Skeletal muscle satellite cell (primary cell): ENCODE results near the gene MCEE.
"Not testable (repeated sequence)": the region's sequence is repeated elsewhere in the genome, so short reads cannot be mapped to it uniquely, and the experiment has no call there.

Experiments used
- H3K27me3 ChIP-seq: 2 replicates; pipeline ENCODE4 v1.7.0; 2013; ENCODE audit warnings: low read length; ENCODE audit not compliant: control insufficient read depth, insufficient read depth
- H3K36me3 ChIP-seq: 2 replicates; pipeline ENCODE4 v1.7.0; 2013; ENCODE audit warnings: mild to moderate bottlenecking, control low read depth, low read length; ENCODE audit not compliant: insufficient read depth
- H3K4me1 ChIP-seq: 2 replicates; pipeline ENCODE4 v1.7.0; 2013; ENCODE audit warnings: low read length; ENCODE audit not compliant: control insufficient read depth, insufficient read depth
- H3K4me2 ChIP-seq: 2 replicates; pipeline ENCODE4 v1.7.0; 2013; ENCODE audit warnings: mild to moderate bottlenecking, low read length
- H3K4me3 ChIP-seq: 2 replicates; pipeline ENCODE4 v1.7.0; 2013; ENCODE audit warnings: low read length
- H3K9ac ChIP-seq: 2 replicates; pipeline ENCODE4 v1.7.0; 2013; ENCODE audit warnings: mild to moderate bottlenecking, low read depth, low read length, moderate library complexity
- H3K9me3 ChIP-seq: replicated peaks from 2 replicates; pipeline ENCODE4 v1.7.0; 2013; ENCODE audit warnings: mild to moderate bottlenecking, control low read depth, low read length

Gene MCEE

GRCh38 chr2:71151620-71152019 lies 21.6 kb upstream of the MCEE start:
- peaks cover 20% of the 10 kb centered on the region for H3K27me3 ChIP-seq
- H3K4me3 ChIP-seq = no peak overlapping the region
- peaks cover 40% of the 10 kb centered on the region for H3K36me3 ChIP-seq
- no peaks in the 10 kb centered on the region for H3K9me3 ChIP-seq
- H3K9ac ChIP-seq = no peak overlapping the region
- H3K4me1 ChIP-seq = no peaks in the 10 kb centered on the region
- no peak overlapping the region for H3K4me2 ChIP-seq

GRCh38 chr2:71150082-71150816 lies 20.2 kb upstream of the MCEE start:
- Histone ChIP-seq H3K4me1 (no peaks in the 10 kb centered on the region), H3K4me2 (no peak overlapping the region), H3K36me3 (peaks cover 49% of the 10 kb centered on the region), H3K4me3 (no peak overlapping the region), H3K9ac (no peak overlapping the region), H3K27me3 (peaks cover 17% of the 10 kb centered on the region), H3K9me3 (no peaks in the 10 kb centered on the region)

GRCh38 chr2:71148506-71149063 lies 18.6 kb upstream of the MCEE start:
- Histone ChIP-seq H3K4me1 (no peaks in the 10 kb centered on the region), H3K4me2 (no peak overlapping the region), H3K9ac (no peak overlapping the region), H3K36me3 (peaks cover 66% of the 10 kb centered on the region), H3K4me3 (no peak overlapping the region), H3K9me3 (no peaks in the 10 kb centered on the region), H3K27me3 (peaks cover 2% of the 10 kb centered on the region)

GRCh38 chr2:71143782-71144181 lies 13.8 kb upstream of the MCEE start:
- Histone ChIP-seq H3K4me1 (no peaks in the 10 kb centered on the region), H3K27me3 (no peaks in the 10 kb centered on the region), H3K36me3 (peaks cover 76% of the 10 kb centered on the region), H3K4me3 (no peak overlapping the region), H3K9me3 (no peaks in the 10 kb centered on the region), H3K4me2 (no peak overlapping the region), H3K9ac (no peak overlapping the region)

GRCh38 chr2:71136174-71136573 lies 6.1 kb upstream of the MCEE start:
- Histone ChIP-seq H3K4me2 (no peak overlapping the region), H3K9me3 (no peaks in the 10 kb centered on the region), H3K27me3 (no peaks in the 10 kb centered on the region), H3K36me3 (peaks cover 64% of the 10 kb centered on the region), H3K4me3 (no peak overlapping the region), H3K9ac (no peak overlapping the region), H3K4me1 (peaks cover 4% of the 10 kb centered on the region)

- Histone ChIP-seq H3K4me1 (peaks cover 8% of the 10 kb centered on the region), H3K9ac (no peak overlapping the region), H3K4me3 (no peak overlapping the region), H3K9me3 (no peaks in the 10 kb centered on the region), H3K36me3 (peaks cover 40% of the 10 kb centered on the region), H3K4me2 (no peak overlapping the region), H3K27me3 (no peaks in the 10 kb centered on the region)
Measured at GRCh38 chr2:71133603-71134002, 3.6 kb upstream of the MCEE start.

GRCh38 chr2:71131387-71132166 lies 1.5 kb upstream of the MCEE start:
- not testable (repeated sequence) for H3K4me1 ChIP-seq, H3K27me3 ChIP-seq, H3K9me3 ChIP-seq
- peaks cover 27% of the 10 kb centered on the region for H3K36me3 ChIP-seq
- peak overlapping the region; percentile 89 for H3K9ac ChIP-seq
- peak overlapping the region; percentile 94 for H3K4me3 ChIP-seq
- H3K4me2 ChIP-seq = peak overlapping the region; percentile 86

GRCh38 chr2:71130905-71131244 lies 846 bp upstream of the MCEE start:
- Histone ChIP-seq H3K9me3 (no peaks in the 10 kb centered on the region), H3K9ac (peak overlapping the region; percentile 89), H3K4me3 (peak overlapping the region; percentile 94), H3K4me1 (peaks cover 8% of the 10 kb centered on the region), H3K36me3 (peaks cover 20% of the 10 kb centered on the region), H3K27me3 (no peaks in the 10 kb centered on the region), H3K4me2 (peak overlapping the region; percentile 86)

- Histone ChIP-seq H3K4me2 (peak overlapping the region; percentile 86), H3K4me1 (peaks cover 8% of the 10 kb centered on the region), H3K4me3 (peak overlapping the region; percentile 94), H3K27me3 (no peaks in the 10 kb centered on the region), H3K9me3 (no peaks in the 10 kb centered on the region), H3K36me3 (peaks cover 16% of the 10 kb centered on the region), H3K9ac (peak overlapping the region; percentile 89)
Measured at GRCh38 chr2:71129902-71130151, 202 bp downstream of the MCEE start.

- H3K4me1 ChIP-seq = peaks cover 8% of the 10 kb centered on the region
- peak overlapping the region; percentile 89 for H3K9ac ChIP-seq
- H3K9me3 ChIP-seq = no peaks in the 10 kb centered on the region
- H3K4me3 ChIP-seq = peak overlapping the region; percentile 94
- no peaks in the 10 kb centered on the region for H3K27me3 ChIP-seq
- peak overlapping the region; percentile 86 for H3K4me2 ChIP-seq
- H3K36me3 ChIP-seq = peaks cover 11% of the 10 kb centered on the region
Measured at GRCh38 chr2:71129114-71129901, 721 bp downstream of the MCEE start.

GRCh38 chr2:71126957-71127356 lies 3.1 kb downstream of the MCEE start:
- Histone ChIP-seq H3K9me3 (no peaks in the 10 kb centered on the region), H3K9ac (no peak overlapping the region), H3K4me3 (no peak overlapping the region), H3K27me3 (no peaks in the 10 kb centered on the region), H3K4me1 (peaks cover 10% of the 10 kb centered on the region), H3K4me2 (no peak overlapping the region), H3K36me3 (no peaks in the 10 kb centered on the region)
